ENCODE data around the gene CRIP1. TPM values are rescaled to one million over a fixed set of nuclear protein-coding genes. Genes with fewer than 3 reads are reported as not detected.

CRIP1 gene
- polyA plus RNA-seq, 4 donors: 71.9 to 3,839 (median 386) TPM

Other genes starting within 250 kb of the CRIP1 start
- gene BTBD6, start 238.4 kb upstream of the CRIP1 start, polyA plus RNA-seq: 10 to 100 TPM; 35.4 to 84.1 (median 49.8) TPM
- 10 to 100 TPM; 18.4 to 28.0 (median 20.2) TPM for gene BRF1, start 185.9 kb upstream of the CRIP1 start, polyA plus RNA-seq
- gene PACS2, start 172.1 kb upstream of the CRIP1 start, polyA plus RNA-seq: 10 to 100 TPM; 35.4 to 45.8 (median 44.9) TPM
- under 1 TPM in 2 of 4 donors, not detected in 2; 0.22 to 0.68 TPM for gene TEX22, start 88.3 kb upstream of the CRIP1 start, polyA plus RNA-seq
- 10 to 100 TPM; 28.4 to 98.9 (median 51.9) TPM for gene MTA1, start 67.1 kb upstream of the CRIP1 start, polyA plus RNA-seq
- 100 to 1,000 TPM in 1 of 4 donors, 10 to 100 TPM in 2, 1 to 10 TPM in 1; 8.9 to 137 (median 34.6) TPM for gene CRIP2, start 12.1 kb upstream of the CRIP1 start, polyA plus RNA-seq
- 10 to 100 TPM in 3 of 4 donors, 1 to 10 TPM in 1; 6.6 to 28.0 (median 23.8) TPM for gene TEDC1, start 4.4 kb downstream of the CRIP1 start, polyA plus RNA-seq
- 1 to 10 TPM in 2 of 4 donors, not detected in 2; 1.5 to 2.0 TPM for gene TMEM121, start 39.7 kb downstream of the CRIP1 start, polyA plus RNA-seq

Data from small intestine (tissue), 4 donors.